ENCODE data around the gene DYNLRB1.
"Not testable (repeated sequence)": the region's sequence is repeated elsewhere in the genome, so short reads cannot be mapped to it uniquely, and the experiment has no call there.

The DYNLRB1 gene

GRCh38 chr20:34512266-34512954 lies 3.8 kb upstream of the DYNLRB1 start:
- no peak for DNase-seq (ENCODE audit: low read depth)

DNA sequence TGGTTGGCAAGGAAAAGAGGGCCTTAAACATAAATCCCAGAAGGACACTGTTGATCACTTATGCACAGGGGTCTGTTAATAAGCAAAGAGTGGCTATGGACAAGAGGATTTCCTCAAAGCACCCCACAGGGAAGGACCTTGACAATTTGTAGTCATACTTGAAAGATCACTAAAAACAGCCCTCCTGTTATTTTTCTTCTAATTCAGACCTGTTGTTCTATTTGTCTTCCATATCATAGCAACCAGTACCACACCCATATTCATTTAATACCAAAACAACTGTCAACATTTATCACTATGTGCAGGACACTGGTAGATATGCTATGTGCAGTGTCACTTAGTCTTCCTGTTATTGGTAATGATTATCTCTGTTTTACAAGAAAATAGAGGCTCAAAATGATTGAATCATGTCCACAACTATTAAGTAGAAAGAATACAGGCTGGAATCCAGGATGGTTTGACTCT lies 3.2 kb upstream of the DYNLRB1 start:
- no peak for DNase-seq (ENCODE audit: low read depth)

DNA sequence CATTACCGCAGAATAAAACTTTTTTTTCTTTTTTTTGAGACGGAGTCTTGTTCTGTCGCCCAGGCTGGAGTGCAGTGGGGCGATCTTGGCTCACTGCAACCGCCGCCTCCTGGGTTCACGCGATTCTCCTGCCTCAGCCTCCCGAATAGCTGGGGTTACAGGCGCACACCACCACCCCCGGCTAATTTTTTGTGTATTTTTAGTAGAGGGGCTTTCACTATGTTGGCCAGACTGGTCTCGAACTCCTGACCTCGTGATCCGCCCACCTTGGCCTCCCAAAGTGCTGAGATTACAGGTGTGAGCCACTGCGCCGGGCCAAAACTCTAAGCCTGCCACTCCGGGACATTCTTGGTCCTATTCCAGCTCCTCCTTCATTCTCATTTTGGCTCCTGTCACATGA lies 2.2 kb upstream of the DYNLRB1 start:
- not testable (repeated sequence) for DNase-seq (ENCODE audit: low read depth)

GRCh38 chr20:34514897-34515483 lies 1.2 kb upstream of the DYNLRB1 start:
- no peak for DNase-seq (ENCODE audit: low read depth)

- DNase-seq (ENCODE audit: low read depth): peak; percentile 58
Measured at GRCh38 chr20:34515484-34516246, 557 bp upstream of the DYNLRB1 start.

DNA sequence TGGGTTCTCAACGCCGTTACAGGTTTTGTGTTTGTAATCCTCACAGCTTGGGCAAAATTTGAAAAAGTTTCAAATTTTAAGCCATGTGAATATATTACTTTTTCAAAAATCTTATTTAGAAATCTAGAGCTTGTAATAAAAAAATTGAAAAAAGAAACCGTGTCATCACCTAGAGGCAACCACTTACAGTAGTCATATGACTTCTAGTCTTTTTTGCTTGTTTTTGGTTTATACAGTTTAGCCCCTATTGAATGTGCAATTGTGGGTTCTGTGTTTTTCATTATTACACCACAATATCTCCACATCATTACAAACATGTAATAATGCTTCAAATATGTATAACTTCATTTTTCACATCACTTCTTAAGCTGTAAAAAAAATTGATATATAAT lies 888 bp downstream of the DYNLRB1 start:
- no peak for DNase-seq (ENCODE audit: low read depth)

DNA sequence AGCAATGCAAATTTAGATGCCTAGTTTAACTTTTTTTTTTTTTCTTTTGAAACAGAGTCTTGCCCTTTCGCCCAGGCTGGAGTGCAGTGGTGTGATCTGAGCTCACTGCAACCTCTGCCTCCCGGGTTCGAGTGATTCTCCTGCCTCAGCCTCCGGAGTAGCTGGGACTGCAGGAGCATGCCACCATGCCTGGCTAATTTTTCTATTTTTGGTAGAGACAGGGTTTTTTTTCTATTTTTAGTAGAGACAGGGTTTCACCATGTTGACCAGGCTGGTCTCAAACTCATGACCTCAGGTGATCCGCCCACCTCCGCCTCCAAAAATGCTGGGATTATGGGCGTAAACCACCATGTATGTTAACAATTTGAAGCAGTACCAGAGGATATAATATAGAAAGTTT lies 2.6 kb downstream of the DYNLRB1 start:
- not testable (repeated sequence) for DNase-seq (ENCODE audit: low read depth)

DNA sequence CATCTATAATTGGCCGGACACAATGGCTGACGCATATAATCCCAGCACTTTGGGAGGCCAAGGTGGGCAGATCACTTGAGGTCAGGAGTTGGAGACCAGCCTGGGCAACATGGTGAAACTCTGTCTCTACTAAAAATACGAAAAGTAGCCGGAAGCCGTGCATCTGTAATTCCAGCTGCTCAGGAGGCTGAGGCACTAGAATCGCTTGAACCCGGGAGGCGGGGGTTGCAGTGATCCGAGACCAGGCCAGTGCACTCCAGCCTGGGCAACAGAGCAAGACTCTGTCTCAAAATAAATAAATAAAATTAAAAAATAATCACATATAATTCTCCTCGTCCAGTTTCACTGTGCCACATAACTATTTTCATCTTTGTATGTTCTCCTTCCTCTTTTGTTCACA lies 3.6 kb downstream of the DYNLRB1 start:
- DNase-seq (ENCODE audit: low read depth): not testable (repeated sequence)

DNA sequence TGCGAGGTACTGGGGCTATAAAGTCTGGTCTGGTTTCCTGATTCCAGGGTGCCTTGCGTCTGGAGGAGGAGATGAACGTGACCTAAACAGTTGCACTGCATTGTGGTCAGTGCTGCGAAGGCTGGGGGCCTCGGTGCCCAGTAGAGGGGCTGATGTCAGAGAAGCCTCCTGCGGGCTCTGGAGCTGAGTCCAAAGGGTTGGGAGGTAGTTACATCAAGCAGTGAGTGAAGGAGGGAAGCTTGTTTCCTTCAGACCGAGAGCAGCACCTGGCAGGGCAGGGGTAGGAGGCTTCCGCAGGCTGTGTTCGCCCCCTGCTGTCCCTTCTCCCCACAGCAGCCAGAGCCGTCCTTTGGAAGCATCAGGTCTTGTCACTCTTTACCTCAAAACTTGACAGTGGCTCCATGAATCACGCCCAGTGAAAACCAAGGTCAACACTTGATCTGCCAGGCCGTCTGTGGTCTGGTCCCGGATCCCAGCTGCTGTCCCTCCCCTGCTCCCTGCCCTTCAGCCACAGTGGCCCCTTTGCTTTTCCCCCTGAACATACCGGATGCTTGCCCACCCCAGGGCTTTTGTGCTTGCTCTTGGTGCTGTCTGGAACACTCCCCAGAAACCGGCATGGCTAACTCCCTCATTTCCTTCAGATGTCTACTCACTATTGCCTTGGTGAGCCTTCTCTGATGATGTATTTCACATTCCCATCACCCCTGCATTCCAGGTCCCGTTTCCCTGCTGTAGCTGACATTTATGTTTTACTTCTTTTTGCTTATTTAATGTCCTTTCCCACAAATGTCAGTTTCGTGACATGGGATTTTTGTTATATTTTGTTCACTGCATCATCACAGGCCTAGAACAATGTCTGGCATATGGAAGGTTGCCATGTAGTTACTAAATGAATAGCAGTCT lies 7.0 kb downstream of the DYNLRB1 start:
- DNase-seq (ENCODE audit: low read depth): peak; percentile 21

- DNase-seq (ENCODE audit: low read depth): no peak
Measured at GRCh38 chr20:34524426-34524825, 8.2 kb downstream of the DYNLRB1 start.

DNA sequence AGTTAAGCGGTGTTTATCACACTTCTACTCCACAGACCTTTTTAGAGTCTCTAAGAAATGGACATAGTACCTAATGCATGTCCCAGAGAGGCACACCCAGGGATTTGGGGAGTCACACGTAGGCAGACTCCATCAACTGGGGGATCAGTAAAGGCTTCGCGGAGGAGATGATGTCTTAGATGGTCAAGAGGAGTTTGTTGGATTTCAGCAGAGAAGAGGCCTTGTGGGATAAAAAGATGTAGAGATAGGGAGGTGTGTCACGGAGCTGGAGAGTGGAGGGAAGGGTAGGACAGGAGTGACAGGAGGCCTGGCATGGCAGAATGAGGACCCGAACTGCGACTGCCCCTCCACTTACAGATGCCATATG lies 9.1 kb downstream of the DYNLRB1 start:
- no peak for DNase-seq (ENCODE audit: low read depth)

GRCh38 chr20:34525709-34526416 lies 9.6 kb downstream of the DYNLRB1 start:
- no peak for DNase-seq (ENCODE audit: low read depth)

DNA sequence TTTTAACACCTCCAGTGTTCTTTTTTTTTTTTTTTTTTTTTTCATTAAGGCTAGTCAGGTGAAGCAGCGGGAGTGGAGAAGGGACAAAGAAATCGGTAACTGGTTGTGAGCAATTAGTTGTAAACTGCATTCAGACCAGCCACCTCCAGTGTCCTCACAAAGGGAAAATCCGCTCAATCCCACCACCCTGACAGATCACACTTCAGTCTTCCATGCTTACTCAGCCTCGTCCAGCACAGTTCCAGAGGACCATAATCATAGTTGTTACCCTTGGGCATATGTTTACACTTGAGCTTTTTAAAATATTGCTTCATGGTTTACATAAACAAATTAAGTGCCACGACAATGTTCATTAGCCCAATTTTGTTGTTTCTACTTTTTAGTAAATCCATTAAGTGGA lies 10.2 kb downstream of the DYNLRB1 start:
- no peak for DNase-seq (ENCODE audit: low read depth)

DNA sequence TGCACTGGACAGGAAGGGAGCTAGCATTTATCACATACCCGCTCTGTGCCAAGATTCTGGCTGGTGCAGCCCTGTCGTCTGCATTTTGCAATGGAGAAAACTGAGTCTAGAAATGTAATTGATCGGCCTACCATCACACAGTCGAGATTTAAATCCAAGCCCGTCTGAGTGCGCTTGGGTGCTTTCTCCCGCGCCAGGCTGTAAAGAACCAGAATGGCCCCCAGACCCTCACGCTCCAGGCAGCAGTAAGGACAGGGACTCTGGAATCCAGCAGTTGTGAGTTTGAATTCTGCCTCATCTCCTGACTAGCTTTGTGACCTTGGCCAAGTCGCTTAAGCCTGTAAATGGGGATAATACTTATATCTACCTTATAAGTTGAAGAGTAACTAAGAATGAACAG lies 10.8 kb downstream of the DYNLRB1 start:
- DNase-seq (ENCODE audit: low read depth): no peak

DNA sequence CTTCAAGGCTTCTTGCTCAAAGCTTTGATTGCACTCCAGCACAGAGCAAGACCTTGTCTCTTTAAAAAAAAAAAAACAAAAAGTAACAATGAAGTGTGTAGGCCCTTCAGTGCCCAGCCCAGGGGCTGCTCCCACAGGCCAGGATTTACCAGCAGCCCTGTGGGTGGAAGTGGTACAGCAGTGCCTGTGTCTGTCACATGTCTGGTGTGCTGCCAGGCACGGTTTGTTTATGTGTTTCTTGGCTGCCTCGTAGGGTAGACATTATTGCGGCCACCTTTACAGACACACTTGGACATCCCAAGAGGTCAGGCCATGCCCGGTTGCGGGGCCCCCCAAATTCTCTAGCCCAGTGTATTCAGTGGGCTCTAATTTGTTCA lies 12.7 kb downstream of the DYNLRB1 start:
- no peak for DNase-seq (ENCODE audit: low read depth)

DNA sequence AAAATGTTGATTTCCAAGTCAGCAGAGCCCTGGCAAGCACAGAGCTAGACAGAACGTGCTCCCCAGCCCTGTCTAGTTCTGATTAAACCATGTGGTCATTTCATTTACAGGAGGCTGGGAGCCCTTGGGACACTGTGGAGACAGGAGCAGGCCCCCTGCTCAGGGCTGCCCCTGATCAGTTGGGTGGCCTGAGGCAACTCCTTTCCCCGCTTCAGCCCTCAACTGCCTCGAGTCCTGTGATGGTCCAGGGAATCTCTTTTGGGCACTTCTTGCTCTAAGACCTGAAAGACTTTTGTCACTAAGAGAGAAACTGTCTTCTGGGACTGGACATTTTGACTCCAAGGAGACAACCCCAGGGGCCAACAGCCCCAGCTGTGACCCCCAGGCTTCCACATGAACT lies 13.5 kb downstream of the DYNLRB1 start:
- no peak for DNase-seq (ENCODE audit: low read depth)

DNA sequence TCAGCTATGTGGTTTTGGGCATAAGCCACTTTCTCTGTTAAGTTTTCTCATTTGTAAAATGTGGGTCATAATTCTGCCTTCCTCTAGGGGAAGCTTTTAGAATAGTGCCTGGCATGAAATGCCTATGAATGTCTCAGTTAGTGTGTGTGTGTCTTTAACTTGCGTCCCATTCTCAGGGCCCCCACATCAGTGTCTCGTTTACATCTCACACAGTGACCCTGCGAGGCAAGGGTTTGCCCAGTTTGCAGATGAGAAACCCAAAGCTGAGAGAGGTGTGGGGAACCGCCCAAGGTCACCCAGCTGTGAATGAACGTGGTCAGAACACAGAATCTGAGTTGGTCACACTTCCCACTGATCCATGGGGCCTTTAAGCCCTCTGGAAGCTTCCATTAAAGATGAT lies 14.1 kb downstream of the DYNLRB1 start:
- no peak for DNase-seq (ENCODE audit: low read depth)

GRCh38 chr20:34531608-34532265 lies 15.5 kb downstream of the DYNLRB1 start:
- no peak for DNase-seq (ENCODE audit: low read depth)

DNA sequence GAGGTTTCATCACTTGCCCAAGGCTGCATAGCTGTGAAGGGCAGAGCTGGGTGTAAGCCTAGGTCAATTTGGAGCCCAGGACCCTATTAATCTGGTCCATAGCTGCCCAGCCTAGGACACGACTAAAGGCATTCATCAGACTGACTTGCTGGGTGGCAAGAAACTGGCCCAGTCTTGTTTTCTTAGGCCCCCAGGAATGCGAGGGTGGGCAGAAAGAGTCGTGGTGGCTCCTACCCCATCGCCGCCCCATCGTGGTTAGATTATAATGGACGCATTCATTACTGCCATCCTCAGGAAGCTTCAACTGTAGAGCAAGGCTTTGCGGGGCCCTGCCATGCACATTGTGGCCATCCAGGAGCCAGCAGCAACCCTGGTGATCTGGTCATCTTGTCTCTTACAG lies 16.1 kb downstream of the DYNLRB1 start:
- DNase-seq (ENCODE audit: low read depth): no peak

DNA sequence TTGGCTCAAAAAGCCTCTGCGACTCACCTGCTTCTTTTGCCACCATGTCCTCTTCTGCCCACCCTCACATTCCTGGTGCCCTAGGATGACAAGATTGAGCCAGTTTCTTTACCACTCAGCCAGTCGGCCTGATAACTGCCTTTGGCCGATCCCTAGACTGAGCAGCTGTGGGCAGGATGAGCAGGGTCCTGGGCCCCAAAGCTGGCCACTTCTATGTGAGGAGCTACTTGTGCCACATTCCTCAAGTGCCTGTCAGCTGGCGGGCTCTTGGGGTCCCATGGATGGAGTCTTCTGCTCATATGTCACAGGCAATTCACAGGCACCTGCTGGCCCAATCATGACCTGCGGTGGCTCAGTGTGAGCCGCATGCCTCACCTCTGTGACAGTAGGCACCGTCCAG lies 16.5 kb downstream of the DYNLRB1 start:
- no peak for DNase-seq (ENCODE audit: low read depth)
